GM19025 (cell line): ENCODE results near the gene TRAF2.

Source experiments
- ATAC-seq: cut with Tn5 transposase; IDR thresholded peaks from one replicate; pipeline ENCODE4 v1.9.1; 2021; ENCODE audit warnings: mild to moderate bottlenecking, low read depth, moderate library complexity; ENCODE audit not compliant: unreplicated experiment

Gene TRAF2

DNA sequence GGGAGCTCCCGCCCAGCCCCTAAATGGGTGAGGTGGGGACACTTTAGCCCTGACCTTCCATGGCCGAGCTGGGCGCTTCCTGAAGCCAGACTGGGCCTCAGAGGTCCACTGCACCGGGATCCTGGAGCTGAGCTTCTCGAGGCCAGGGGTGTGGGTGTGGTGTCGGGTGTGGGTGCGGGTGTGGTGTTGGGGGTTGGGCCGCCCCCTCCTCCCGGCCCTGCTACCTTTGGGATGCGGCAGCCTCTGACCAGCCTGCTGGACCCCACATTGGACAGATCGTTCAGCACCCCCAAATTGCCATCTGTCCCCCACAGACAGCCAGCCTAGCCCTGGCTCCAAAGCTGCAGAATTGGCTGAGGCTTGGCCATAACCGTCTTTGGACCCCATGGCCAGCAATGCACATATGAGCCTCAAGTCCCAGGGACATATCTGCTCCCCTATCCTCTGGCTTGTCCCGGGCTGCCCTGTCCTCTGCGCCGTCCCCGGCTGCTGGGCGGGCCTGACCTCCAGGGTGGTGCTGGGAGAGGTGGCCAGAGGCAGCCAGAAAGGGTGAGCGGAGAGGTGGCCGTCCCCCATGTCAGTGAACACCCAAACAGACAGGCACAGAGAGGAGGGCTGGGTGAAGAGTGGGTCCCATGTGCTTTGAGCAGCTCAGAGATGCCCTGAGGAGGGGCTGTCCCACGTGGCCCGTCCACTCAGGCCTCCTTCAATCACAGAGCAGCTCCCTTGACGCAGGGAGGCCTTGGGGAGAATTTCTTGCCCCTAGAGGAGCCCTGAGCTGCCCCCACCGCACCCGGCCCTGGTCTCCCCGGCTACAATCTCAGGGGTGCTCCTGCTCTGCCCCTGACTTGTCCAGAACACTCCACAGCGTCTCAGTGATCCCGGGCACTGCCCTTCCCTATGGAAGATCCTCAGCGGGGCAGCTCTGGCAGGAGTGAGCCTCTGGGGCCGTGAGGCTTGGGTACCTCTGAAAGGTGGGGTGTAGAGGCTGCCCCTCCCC lies 87.6 kb downstream of the TRAF2 start:
- no peak for ATAC-seq

- no peak for ATAC-seq
These were observed 88.7 kb downstream of the TRAF2 start for GRCh38 chr9:136974817-136975535.

DNA sequence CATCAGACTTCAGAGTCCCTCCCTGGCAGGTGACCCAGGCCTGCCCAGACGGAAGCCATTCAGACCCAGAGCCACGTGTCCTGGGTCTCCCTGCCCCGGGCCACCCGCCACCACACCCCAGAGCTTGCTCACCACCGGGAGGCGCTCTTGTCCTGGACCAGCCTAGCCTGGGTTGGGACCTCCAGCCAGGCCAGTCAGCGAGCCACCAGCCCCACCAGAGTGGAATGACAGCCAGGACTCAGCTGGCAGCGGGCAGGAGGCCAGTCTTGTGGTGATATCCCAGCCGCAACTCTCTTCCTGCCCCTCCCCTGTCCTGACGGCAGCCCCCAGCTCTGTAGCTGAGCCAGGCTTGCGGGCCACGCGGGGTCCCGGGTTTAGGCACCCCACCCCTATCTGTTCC lies 89.3 kb downstream of the TRAF2 start:
- no peak for ATAC-seq
